Osteocyte (in vitro differentiated cells): Measurements from ENCODE around the gene PLA2G3. TPM values are rescaled to one million over a fixed set of nuclear protein-coding genes. Genes with fewer than 3 reads are reported as not detected.

Experiments
- DNase-seq: peaks from one replicate; pipeline ENCODE4 v3.0.0; 2021; ENCODE audit warnings: mixed read lengths; ENCODE audit not compliant: unreplicated experiment; ENCODE audit errors: extremely low spot score
- H3K27ac Mint-ChIP-seq: one replicate; pipeline ENCODE4 v1.8.0; 2021; ENCODE audit warnings: mild to moderate bottlenecking, mixed read lengths; ENCODE audit not compliant: unreplicated experiment
- H3K27me3 Mint-ChIP-seq: one replicate; pipeline ENCODE4 v1.8.0; 2021; ENCODE audit warnings: mixed read lengths; ENCODE audit not compliant: unreplicated experiment
- H3K36me3 Mint-ChIP-seq: one replicate; pipeline ENCODE4 v1.8.0; 2021; ENCODE audit warnings: mixed read lengths; ENCODE audit not compliant: unreplicated experiment
- H3K4me1 Mint-ChIP-seq: one replicate; pipeline ENCODE4 v1.8.0; 2021; ENCODE audit warnings: mixed read lengths; ENCODE audit not compliant: unreplicated experiment
- H3K4me3 Mint-ChIP-seq: one replicate; pipeline ENCODE4 v1.8.0; 2021; ENCODE audit warnings: mild to moderate bottlenecking, moderate library complexity, mixed read lengths; ENCODE audit not compliant: unreplicated experiment
- H3K9me3 Mint-ChIP-seq: one replicate; pipeline ENCODE4 v1.8.0; 2021; ENCODE audit warnings: mixed read lengths; ENCODE audit not compliant: unreplicated experiment
- long read RNA-seq: library from polyadenylated mRNA; unstranded; transcript quantifications from one replicate; pipeline ENCODE4 v2.0.0, GENCODE V29; 2021
- total RNA-seq: library from RNA; stranded (reverse); gene quantifications from 2 replicates; pipeline ENCODE4 v1.2.1, GENCODE V29; 2021
- TF ChIP-seq, protein P1 (sequence below): fragments of 200-600 bp; sonication (generic); IDR thresholded peaks from 2 replicates; pipeline ENCODE4 v1.5.0; 2021; ENCODE audit warnings: antibody characterized with exemption, mild to moderate bottlenecking, moderate library complexity

The PLA2G3 gene, protein sequence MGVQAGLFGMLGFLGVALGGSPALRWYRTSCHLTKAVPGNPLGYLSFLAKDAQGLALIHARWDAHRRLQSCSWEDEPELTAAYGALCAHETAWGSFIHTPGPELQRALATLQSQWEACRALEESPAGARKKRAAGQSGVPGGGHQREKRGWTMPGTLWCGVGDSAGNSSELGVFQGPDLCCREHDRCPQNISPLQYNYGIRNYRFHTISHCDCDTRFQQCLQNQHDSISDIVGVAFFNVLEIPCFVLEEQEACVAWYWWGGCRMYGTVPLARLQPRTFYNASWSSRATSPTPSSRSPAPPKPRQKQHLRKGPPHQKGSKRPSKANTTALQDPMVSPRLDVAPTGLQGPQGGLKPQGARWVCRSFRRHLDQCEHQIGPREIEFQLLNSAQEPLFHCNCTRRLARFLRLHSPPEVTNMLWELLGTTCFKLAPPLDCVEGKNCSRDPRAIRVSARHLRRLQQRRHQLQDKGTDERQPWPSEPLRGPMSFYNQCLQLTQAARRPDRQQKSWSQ
- 0.13 TPM in 1 of 2 replicates, not detected in the other for total RNA-seq
- long read RNA-seq, result 0 reads

DNA sequence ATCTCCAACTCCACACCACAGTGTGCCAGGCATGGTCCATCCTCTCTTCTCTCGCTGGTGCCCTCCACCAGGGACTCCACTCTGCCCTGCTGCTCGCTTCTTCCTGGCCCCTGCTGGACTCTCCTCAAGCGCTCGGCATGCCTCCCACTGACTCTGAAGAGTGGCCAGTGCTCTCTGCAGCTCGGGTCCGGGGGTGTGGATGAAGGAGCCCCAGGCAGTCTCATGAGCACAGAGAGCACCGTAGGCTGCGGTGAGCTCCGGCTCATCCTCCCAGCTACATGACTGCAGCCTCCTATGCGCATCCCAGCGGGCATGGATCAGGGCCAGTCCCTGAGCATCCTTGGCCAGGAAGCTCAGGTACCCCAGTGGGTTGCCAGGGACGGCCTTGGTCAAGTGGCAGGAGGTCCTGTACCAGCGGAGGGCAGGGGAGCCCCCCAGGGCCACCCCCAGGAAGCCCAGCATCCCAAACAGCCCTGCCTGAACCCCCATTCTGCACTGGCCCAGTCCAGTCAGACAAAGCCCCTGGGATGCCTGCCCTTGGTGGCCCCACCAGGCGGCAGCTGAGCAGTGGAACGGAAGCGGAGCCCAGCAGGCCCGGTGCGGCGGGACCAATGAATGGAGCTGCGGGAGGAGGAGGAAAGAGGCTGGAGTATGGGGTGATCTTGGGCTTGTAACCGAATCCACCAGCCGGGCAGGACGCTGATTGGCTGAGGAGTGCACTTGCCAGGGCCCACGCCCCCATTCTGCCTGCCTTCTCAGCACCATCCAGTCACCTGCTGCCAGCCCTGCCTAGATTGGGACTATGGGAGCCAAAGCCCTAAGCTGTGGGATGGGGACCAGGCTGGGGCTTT is at the start of gene PLA2G3:
Gene PLA2G3 (minus strand): TSS at position 643 of the 851 bp plus-strand sequence. CDS start 154 bp downstream, at position 489.
- no peak for DNase-seq
- Mint-ChIP-seq H3K27me3 (peaks cover 13% of the 10 kb centered on the region), H3K27ac (no peak within 1 kb of the TSS), H3K9me3 (peaks cover 7% of the 10 kb centered on the region), H3K4me1 (peaks cover 8% of the 10 kb centered on the region), H3K4me3 (no peak within 1 kb of the TSS), H3K36me3 (no peaks in the 10 kb centered on the region)
- TF ChIP-seq, protein P1, sequence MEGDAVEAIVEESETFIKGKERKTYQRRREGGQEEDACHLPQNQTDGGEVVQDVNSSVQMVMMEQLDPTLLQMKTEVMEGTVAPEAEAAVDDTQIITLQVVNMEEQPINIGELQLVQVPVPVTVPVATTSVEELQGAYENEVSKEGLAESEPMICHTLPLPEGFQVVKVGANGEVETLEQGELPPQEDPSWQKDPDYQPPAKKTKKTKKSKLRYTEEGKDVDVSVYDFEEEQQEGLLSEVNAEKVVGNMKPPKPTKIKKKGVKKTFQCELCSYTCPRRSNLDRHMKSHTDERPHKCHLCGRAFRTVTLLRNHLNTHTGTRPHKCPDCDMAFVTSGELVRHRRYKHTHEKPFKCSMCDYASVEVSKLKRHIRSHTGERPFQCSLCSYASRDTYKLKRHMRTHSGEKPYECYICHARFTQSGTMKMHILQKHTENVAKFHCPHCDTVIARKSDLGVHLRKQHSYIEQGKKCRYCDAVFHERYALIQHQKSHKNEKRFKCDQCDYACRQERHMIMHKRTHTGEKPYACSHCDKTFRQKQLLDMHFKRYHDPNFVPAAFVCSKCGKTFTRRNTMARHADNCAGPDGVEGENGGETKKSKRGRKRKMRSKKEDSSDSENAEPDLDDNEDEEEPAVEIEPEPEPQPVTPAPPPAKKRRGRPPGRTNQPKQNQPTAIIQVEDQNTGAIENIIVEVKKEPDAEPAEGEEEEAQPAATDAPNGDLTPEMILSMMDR, result no peak

DNA sequence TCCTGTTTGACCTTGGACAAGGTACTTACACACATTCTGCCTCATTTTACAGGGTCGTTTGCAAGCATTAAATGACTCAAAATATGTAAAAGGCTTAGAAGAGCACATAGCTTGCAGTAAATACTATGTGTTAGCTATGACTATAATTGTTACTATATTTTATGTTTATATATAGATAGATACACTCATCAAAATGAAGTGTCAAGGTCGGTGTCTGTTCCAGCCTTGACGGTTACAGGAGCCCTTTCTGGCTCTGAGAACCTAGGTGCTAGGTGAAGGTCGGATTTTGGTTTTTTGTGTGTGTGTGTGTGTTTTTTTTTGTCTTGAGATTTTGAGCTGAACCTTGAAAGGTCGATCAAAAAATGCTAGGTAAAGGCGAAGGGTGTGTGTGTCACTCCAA is 47.3 kb upstream of the PLA2G3 start:
- Mint-ChIP-seq H3K9me3 (no peaks in the 10 kb centered on the region), H3K4me1 (peaks cover 3% of the 10 kb centered on the region), H3K27me3 (no peaks in the 10 kb centered on the region), H3K4me3 (no peak overlapping the region), H3K27ac (no peak overlapping the region), H3K36me3 (peaks cover 11% of the 10 kb centered on the region)
- DNase-seq, result no peak
- TF ChIP-seq, protein P1, result no peak

- DNase-seq, result no peak
- Mint-ChIP-seq H3K4me3 (no peak overlapping the region), H3K36me3 (peaks cover 12% of the 10 kb centered on the region), H3K9me3 (no peaks in the 10 kb centered on the region), H3K4me1 (no peaks in the 10 kb centered on the region), H3K27me3 (no peaks in the 10 kb centered on the region), H3K27ac (no peak overlapping the region)
- TF ChIP-seq, protein P1, result no peak
These were observed 44.7 kb upstream of the PLA2G3 start for GRCh38 chr22:31185056-31185455.

DNA sequence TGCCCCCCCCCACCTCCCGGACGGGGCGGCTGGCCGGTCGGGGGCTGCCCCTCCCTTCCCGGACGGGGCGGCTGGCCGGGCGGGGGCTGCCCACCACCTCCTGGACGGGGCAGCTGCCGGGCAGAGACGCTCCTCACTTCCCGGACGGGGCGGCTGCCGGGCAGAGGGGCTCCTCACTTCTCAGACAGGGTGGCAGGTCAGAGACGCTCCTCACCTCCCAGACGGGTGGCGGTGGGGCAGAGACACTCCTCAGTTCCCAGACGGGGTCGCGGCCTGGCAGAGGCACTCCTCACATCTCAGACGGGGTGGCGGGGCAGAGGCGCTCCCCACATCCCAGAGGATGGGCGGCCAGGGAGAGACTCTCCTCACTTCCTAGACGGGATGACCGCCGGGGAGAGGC is 43.7 kb upstream of the PLA2G3 start:
- no peak overlapping the region for H3K27ac Mint-ChIP-seq
- no peaks in the 10 kb centered on the region for H3K9me3 Mint-ChIP-seq
- TF ChIP-seq, protein P1, result no peak
- H3K36me3 Mint-ChIP-seq, result peaks cover 10% of the 10 kb centered on the region
- no peak for DNase-seq
- no peak overlapping the region for H3K4me3 Mint-ChIP-seq
- no peaks in the 10 kb centered on the region for H3K4me1 Mint-ChIP-seq
- H3K27me3 Mint-ChIP-seq, result no peaks in the 10 kb centered on the region
